ENCODE data around the gene A3GALT2.

The A3GALT2 gene

DNA sequence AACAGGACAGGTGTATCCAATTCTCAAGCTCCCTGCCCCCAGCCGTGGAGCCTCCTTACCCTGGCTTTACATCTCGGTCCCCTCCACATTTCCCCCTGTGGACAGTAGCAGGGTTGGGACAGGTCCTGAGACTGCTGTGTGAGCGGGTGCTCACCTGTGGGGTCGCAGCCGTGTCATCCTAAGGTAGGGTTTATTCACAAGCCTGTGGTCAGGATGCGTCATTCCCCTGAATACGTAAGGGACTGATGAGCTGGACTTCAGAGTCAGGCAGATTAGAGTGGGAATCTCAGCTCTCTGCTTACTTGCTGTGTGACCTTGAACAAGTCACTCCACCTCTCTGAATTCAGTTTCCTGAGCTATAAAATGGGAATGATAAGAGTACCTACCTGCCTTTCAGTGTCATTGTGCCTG is 46.9 kb downstream of the A3GALT2 start:
- TF ChIP-seq EZH2phosphoT487 (IDR thresholded peaks at IDR 0.05; ENCODE audit: borderline replicate concordance, low read length), result no peak
- TF ChIP-seq, protein P1, sequence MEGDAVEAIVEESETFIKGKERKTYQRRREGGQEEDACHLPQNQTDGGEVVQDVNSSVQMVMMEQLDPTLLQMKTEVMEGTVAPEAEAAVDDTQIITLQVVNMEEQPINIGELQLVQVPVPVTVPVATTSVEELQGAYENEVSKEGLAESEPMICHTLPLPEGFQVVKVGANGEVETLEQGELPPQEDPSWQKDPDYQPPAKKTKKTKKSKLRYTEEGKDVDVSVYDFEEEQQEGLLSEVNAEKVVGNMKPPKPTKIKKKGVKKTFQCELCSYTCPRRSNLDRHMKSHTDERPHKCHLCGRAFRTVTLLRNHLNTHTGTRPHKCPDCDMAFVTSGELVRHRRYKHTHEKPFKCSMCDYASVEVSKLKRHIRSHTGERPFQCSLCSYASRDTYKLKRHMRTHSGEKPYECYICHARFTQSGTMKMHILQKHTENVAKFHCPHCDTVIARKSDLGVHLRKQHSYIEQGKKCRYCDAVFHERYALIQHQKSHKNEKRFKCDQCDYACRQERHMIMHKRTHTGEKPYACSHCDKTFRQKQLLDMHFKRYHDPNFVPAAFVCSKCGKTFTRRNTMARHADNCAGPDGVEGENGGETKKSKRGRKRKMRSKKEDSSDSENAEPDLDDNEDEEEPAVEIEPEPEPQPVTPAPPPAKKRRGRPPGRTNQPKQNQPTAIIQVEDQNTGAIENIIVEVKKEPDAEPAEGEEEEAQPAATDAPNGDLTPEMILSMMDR (IDR thresholded peaks at IDR 0.05; ENCODE audit: low read depth, low read length, poor library complexity, severe bottlenecking), result no peak
- H3K27ac ChIP-seq (ENCODE audit: low read depth, low read length), result no peak overlapping the region
- no peaks in the 10 kb centered on the region for H3F3A ChIP-seq (ENCODE audit: control insufficient read depth, insufficient read depth)
- no peaks in the 10 kb centered on the region for H3K79me2 ChIP-seq (ENCODE audit: control insufficient read depth, low read length)
- no peaks in the 10 kb centered on the region for H3K9me3 ChIP-seq (ENCODE audit: control insufficient read depth, insufficient read depth, low read length)
- H3K36me3 ChIP-seq (ENCODE audit: control insufficient read depth, low read length), result no peaks in the 10 kb centered on the region
- peaks cover 4% of the 10 kb centered on the region; the same call in 1 of the 2 replicates for H3K4me1 ChIP-seq (ENCODE audit: control insufficient read depth, low read length)
- no peaks in the 10 kb centered on the region for H3K9me2 ChIP-seq (replicated peaks; ENCODE audit: control insufficient read depth, low read length)
- no peaks in the 10 kb centered on the region for H4K20me1 ChIP-seq (ENCODE audit: control insufficient read depth, insufficient read depth, low read depth, low read length)
- H3K27me3 ChIP-seq (ENCODE audit: control insufficient read depth, low read length), result no peaks in the 10 kb centered on the region
- H3K4me2 ChIP-seq (ENCODE audit: low read length), result no peak overlapping the region
- no peak overlapping the region for H3K4me3 ChIP-seq (ENCODE audit: low read length)

DNA sequence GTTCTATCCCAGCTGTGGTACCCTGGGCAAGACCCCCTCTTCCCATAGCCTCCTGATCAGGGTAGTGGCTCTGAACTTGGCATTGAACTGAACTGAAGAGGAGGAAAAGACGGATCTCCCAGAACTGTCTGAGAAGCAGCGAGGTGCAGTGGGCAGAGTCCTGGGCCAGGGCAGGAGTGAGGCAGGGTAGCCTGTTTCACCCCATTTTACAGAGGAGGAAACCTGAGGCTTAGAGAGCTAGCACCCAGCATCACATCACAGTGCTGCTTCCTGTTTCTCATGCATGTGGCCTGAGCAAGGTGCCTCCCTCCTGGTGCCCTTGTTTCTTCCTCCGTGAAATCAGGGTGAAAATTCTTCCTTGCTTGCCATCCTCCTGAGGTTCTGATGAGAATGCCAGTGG is 47.5 kb downstream of the A3GALT2 start:
- Histone ChIP-seq H3K27ac (ENCODE audit: low read depth, low read length) (no peak overlapping the region), H3F3A (ENCODE audit: control insufficient read depth, insufficient read depth) (no peaks in the 10 kb centered on the region), H3K36me3 (ENCODE audit: control insufficient read depth, low read length) (no peaks in the 10 kb centered on the region), H3K4me2 (ENCODE audit: low read length) (no peak overlapping the region), H4K20me1 (ENCODE audit: control insufficient read depth, insufficient read depth, low read depth, low read length) (no peaks in the 10 kb centered on the region), H3K27me3 (ENCODE audit: control insufficient read depth, low read length) (no peaks in the 10 kb centered on the region), H3K4me1 (ENCODE audit: control insufficient read depth, low read length) (peaks cover 4% of the 10 kb centered on the region; the same call in 1 of the 2 replicates), H3K4me3 (ENCODE audit: low read length) (no peak overlapping the region), H3K9me3 (ENCODE audit: control insufficient read depth, insufficient read depth, low read length) (no peaks in the 10 kb centered on the region), H3K9me2 (replicated peaks; ENCODE audit: control insufficient read depth, low read length) (no peaks in the 10 kb centered on the region), H3K79me2 (ENCODE audit: control insufficient read depth, low read length) (no peaks in the 10 kb centered on the region)
- TF ChIP-seq EZH2phosphoT487 (IDR thresholded peaks at IDR 0.05; ENCODE audit: borderline replicate concordance, low read length), result no peak
- TF ChIP-seq, protein P1 (IDR thresholded peaks at IDR 0.05; ENCODE audit: low read depth, low read length, poor library complexity, severe bottlenecking), result no peak

DNA sequence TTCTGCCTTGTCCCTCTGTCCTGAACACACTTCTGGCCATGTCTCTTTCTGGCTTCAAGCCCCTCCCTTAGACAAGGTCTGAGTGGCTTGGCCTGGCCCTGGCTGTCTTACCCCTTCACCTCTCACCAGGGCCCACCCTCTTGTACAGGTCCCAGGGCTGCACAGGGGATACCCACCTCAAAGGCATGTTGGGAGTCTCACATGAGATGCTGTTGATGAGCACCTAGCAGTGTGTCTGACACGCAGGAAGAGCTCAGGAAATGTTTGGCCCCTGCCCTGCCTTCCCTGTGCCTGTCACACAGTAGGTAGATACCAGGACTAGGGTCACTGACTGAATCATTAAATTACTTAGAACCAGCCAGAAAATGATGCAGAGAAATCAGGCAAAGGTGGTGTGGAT is 48.0 kb downstream of the A3GALT2 start:
- TF ChIP-seq, protein P1 (IDR thresholded peaks at IDR 0.05; ENCODE audit: low read depth, low read length, poor library complexity, severe bottlenecking), result no peak
- no peak for TF ChIP-seq EZH2phosphoT487 (IDR thresholded peaks at IDR 0.05; ENCODE audit: borderline replicate concordance, low read length)
- H3K9me3 ChIP-seq (ENCODE audit: control insufficient read depth, insufficient read depth, low read length), result no peaks in the 10 kb centered on the region
- no peak overlapping the region for H3K27ac ChIP-seq (ENCODE audit: low read depth, low read length)
- H3K4me1 ChIP-seq (ENCODE audit: control insufficient read depth, low read length), result peaks cover 4% of the 10 kb centered on the region; the same call in 1 of the 2 replicates
- H3K4me2 ChIP-seq (ENCODE audit: low read length), result no peak overlapping the region
- no peak overlapping the region for H3K4me3 ChIP-seq (ENCODE audit: low read length)
- no peaks in the 10 kb centered on the region for H3K79me2 ChIP-seq (ENCODE audit: control insufficient read depth, low read length)
- H3K9me2 ChIP-seq (replicated peaks; ENCODE audit: control insufficient read depth, low read length), result no peaks in the 10 kb centered on the region
- no peaks in the 10 kb centered on the region for H3F3A ChIP-seq (ENCODE audit: control insufficient read depth, insufficient read depth)
- no peaks in the 10 kb centered on the region for H3K27me3 ChIP-seq (ENCODE audit: control insufficient read depth, low read length)
- no peaks in the 10 kb centered on the region for H3K36me3 ChIP-seq (ENCODE audit: control insufficient read depth, low read length)
- H4K20me1 ChIP-seq (ENCODE audit: control insufficient read depth, insufficient read depth, low read depth, low read length), result no peaks in the 10 kb centered on the region
